Activated CD8-positive, alpha-beta T cell treated with anti-CD3 and anti-CD28 coated beads for 36 hours (primary cell): Measurements from ENCODE around the gene SAMD8. TPM values are rescaled to one million over a fixed set of nuclear protein-coding genes. Genes with fewer than 3 reads are reported as not detected.

Experiments used
- ATAC-seq: fragments of 200-7000 bp; cut with Tn5 transposase; one replicate; pipeline ENCODE4 v1.10.0; 2021; ENCODE audit warnings: mild to moderate bottlenecking, moderate library complexity
- CTCF ChIA-PET: fragments of 350-600 bp; sonication (Branson Sonifier 250); formaldehyde crosslinking; loops from one replicate; lab custom pipeline; 2021; ENCODE audit warnings: antibody characterized with exemption; lab: Charles Lee
- POLR2A ChIA-PET: fragments of 350-600 bp; sonication (Branson Sonifier 250); formaldehyde crosslinking; loops from one replicate; lab custom pipeline; 2021; ENCODE audit warnings: antibody characterized with exemption; lab: Charles Lee
- DNase-seq: peaks from one replicate; pipeline ENCODE4 v3.0.0-alpha.2; 2020
- H3K27ac Mint-ChIP-seq: one replicate; pipeline ENCODE4 v1.8.0; 2021; ENCODE audit warnings: mild to moderate bottlenecking, mixed read lengths
- H3K27me3 Mint-ChIP-seq: one replicate; pipeline ENCODE4 v1.8.0; 2021; ENCODE audit warnings: mixed read lengths
- H3K36me3 Mint-ChIP-seq: one replicate; pipeline ENCODE4 v1.8.0; 2021; ENCODE audit warnings: low read depth, mixed read lengths
- H3K4me1 Mint-ChIP-seq: one replicate; pipeline ENCODE4 v1.8.0; 2021; ENCODE audit warnings: low read depth, mixed read lengths
- H3K4me3 Mint-ChIP-seq: one replicate; pipeline ENCODE4 v1.8.0; 2021; ENCODE audit warnings: mild to moderate bottlenecking, moderate library complexity, mixed read lengths
- H3K9me3 Mint-ChIP-seq: one replicate; pipeline ENCODE4 v1.8.0; 2021; ENCODE audit warnings: mixed read lengths
- intact Hi-C: fragments of 100-400 bp; cut with micrococcal nuclease; formaldehyde crosslinking; loops from one replicate; pipeline ENCODE4 v1.10.0; 2022
- total RNA-seq, 2 experiments: library from RNA; stranded (reverse); gene quantifications; one replicate each; pipeline ENCODE4 v1.2.3, GENCODE V29; 2021
- TF ChIP-seq, protein P1 (sequence below): fragments of 200-600 bp; IDR thresholded peaks from one replicate; pipeline ENCODE4 v1.8.0; 2022; ENCODE audit warnings: antibody characterized with exemption, mild to moderate bottlenecking

SAMD8 gene
- total RNA-seq, 2 experiments from 2014 or later, result 21.9 to 23.7 TPM

DNA sequence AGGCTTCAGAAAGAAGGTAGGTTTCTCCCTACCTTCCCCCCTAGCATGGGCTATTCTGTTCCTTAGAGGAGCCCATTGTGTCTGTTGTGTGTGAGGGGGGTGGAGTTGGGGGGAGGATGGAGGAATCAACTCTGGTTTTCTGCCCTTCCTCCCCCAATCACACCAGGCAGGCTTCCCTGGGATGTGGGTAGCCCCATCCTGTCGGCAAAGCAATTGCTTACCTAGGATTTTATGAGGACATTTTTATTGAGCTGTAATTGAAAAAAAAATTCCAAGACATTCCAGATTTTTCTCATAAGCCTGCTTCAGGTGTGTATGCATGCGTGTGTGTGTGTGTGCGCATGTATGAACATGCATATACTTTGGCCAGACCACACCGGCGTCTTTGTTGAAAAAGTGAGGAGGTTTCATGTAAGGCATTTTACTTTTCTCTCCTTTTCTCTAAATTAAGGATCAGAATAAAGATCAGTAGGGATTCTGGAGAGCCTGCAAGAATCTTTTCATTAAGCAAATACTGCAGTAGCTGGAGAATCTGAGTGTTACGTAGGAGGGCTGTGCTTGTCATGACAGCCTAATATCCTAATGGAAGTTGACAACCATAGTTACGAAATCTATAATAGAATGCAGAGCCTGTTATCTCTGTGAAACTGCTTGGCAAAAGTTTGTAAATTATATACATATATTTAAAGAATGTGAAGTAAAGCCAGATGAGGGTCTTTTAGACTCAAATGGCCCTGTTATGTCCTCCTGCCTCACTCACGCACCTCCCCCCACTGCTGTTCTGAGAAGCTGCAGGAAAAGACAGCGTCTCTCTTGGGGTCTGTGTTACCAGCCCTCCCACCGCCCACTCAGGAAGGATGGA, 27.3 kb upstream of the SAMD8 start:
- no peaks in the 10 kb centered on the region for H3K9me3 Mint-ChIP-seq
- H3K4me3 Mint-ChIP-seq, result no peak overlapping the region
- H3K27ac Mint-ChIP-seq, result no peak overlapping the region
- POLR2A ChIA-PET, result interaction anchor here (0.7 kb wide), 1 partner anchor 33 kb away, joined by 3 read pairs; no protein-coding TSS in a partner anchor
- H3K36me3 Mint-ChIP-seq, result no peaks in the 10 kb centered on the region
- H3K27me3 Mint-ChIP-seq, result no peaks in the 10 kb centered on the region
- TF ChIP-seq, protein P1, sequence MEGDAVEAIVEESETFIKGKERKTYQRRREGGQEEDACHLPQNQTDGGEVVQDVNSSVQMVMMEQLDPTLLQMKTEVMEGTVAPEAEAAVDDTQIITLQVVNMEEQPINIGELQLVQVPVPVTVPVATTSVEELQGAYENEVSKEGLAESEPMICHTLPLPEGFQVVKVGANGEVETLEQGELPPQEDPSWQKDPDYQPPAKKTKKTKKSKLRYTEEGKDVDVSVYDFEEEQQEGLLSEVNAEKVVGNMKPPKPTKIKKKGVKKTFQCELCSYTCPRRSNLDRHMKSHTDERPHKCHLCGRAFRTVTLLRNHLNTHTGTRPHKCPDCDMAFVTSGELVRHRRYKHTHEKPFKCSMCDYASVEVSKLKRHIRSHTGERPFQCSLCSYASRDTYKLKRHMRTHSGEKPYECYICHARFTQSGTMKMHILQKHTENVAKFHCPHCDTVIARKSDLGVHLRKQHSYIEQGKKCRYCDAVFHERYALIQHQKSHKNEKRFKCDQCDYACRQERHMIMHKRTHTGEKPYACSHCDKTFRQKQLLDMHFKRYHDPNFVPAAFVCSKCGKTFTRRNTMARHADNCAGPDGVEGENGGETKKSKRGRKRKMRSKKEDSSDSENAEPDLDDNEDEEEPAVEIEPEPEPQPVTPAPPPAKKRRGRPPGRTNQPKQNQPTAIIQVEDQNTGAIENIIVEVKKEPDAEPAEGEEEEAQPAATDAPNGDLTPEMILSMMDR, result no peak
- H3K4me1 Mint-ChIP-seq, result no peaks in the 10 kb centered on the region
- ATAC-seq, result no peak
- intact Hi-C loops, result no loop called here
- CTCF ChIA-PET, result no interaction called here
- no peak for DNase-seq

DNA sequence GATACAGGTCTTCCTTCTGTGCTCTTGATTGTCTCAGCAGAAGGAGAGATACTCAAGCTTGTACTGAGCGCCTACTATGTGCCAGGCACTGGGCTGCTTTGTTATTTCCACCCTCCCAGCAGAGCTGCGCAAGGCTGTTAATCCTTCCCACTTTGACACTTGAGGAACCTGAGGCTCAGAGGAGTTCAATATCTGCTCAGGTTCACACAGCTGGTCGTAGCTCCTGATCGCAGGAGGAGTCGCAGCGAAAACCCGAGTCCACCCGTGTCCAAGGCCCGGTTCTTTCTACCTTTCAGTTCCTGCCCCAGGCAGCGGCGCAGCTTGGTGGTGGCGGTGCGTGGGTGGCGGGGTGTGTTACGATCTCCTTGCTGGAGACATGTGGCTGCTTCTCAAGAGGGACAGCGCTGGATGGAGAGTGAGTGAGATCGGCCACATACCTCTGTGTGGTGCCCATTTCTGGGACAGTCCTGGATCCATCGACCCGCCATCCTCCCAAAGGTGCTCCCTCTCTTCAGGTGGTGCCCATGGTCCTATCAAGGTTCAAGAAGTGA, 26.5 kb upstream of the SAMD8 start:
- Mint-ChIP-seq H3K36me3 (no peaks in the 10 kb centered on the region), H3K4me1 (no peaks in the 10 kb centered on the region), H3K27ac (no peak overlapping the region), H3K27me3 (no peaks in the 10 kb centered on the region), H3K9me3 (no peaks in the 10 kb centered on the region), H3K4me3 (no peak overlapping the region)
- TF ChIP-seq, protein P1, result no peak
- intact Hi-C loops, result no loop called here
- no peak for ATAC-seq
- POLR2A ChIA-PET, result no interaction called here
- CTCF ChIA-PET, result no interaction called here
- DNase-seq, result no peak

DNA sequence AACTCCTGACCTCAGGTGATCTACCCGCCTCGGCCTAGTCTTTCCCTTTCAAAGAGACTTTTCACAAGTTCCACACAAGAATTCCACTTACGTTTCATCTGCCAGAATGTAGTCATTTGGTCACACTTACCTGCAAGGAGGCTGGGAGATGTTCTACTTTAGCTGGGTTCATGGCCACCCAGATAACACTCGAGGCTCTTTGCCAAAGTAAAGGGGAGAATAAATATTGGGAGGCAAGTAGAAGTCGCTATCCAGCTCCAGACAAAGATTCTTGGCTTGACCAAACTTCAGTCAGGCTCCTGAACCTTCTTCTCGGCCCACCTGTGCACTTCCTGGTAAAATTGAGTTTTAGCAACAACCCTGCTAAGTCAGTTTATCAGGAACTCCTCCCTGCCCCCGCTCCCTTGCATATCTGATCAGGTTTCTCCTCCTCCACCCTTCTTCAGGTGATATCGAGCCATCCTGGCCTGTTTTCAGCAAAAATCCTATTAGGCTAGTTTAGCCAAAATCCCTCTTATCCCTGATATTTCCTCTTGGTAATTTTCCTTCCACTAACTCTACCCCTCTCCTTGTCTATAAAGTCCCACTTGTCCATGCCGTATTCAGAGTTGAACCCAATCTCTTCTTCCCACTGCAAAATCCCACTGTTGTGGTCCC, 25.1 kb upstream of the SAMD8 start:
- intact Hi-C loops, result no loop called here
- TF ChIP-seq, protein P1, result no peak
- no peaks in the 10 kb centered on the region for H3K36me3 Mint-ChIP-seq
- no peaks in the 10 kb centered on the region for H3K4me1 Mint-ChIP-seq
- DNase-seq (no peak), ATAC-seq (no peak)
- ChIA-PET POLR2A (no interaction called here), CTCF (no interaction called here)
- H3K27ac Mint-ChIP-seq, result no peak overlapping the region
- H3K9me3 Mint-ChIP-seq, result no peaks in the 10 kb centered on the region
- H3K4me3 Mint-ChIP-seq, result no peak overlapping the region
- no peaks in the 10 kb centered on the region for H3K27me3 Mint-ChIP-seq

DNA sequence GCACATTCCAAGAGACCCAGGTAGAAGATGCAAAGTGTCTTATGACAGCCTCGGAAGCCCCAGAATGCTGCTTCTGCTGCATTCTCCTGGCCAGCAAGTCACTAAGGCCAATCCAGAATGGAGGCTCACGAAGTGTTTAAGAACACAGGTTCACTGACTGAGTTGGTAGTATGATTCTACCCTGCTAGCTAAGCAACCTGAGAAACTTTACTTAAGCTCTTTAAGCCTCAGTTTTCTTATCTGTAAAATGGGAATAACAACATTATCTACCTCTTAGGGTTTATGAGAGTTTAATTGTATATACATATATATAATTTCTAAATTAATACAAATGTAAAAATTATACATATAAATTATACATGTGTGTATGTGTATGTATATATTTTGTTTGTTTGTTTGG, 22.8 kb upstream of the SAMD8 start:
- POLR2A ChIA-PET, result no interaction called here
- Mint-ChIP-seq H3K4me1 (no peaks in the 10 kb centered on the region), H3K36me3 (no peaks in the 10 kb centered on the region), H3K9me3 (no peaks in the 10 kb centered on the region), H3K27ac (no peak overlapping the region), H3K4me3 (no peak overlapping the region), H3K27me3 (no peaks in the 10 kb centered on the region)
- DNase-seq (no peak), ATAC-seq (no peak)
- CTCF ChIA-PET, result no interaction called here
- intact Hi-C loops, result no loop called here
- TF ChIP-seq, protein P1, result no peak

DNA sequence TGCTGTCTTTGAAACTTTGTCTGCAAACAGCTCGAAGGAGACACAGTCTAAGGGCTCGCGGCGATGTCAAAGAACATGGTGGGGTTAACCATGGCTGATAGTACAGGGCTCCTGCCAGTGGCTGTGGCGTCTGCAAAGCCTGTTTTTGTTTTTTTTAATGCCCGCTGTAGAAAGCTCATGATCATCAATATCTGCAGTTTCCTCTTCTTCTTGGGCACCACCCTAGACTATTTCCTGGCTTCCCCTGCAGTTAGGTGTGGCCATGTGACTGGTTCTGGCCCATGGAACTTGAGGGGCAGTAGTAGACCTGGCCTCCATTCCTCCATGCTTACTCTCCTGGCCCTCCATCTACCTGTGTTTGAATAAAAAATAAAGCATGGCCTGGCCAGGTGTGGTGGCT, 21.8 kb upstream of the SAMD8 start:
- CTCF ChIA-PET, result interaction anchor here (1.5 kb wide), 1 partner anchor 9 kb away, joined by 4 read pairs; no protein-coding TSS in a partner anchor
- no peaks in the 10 kb centered on the region for H3K9me3 Mint-ChIP-seq
- TF ChIP-seq, protein P1, result no peak
- no peaks in the 10 kb centered on the region for H3K27me3 Mint-ChIP-seq
- no peaks in the 10 kb centered on the region for H3K4me1 Mint-ChIP-seq
- ATAC-seq (no peak), DNase-seq (no peak)
- intact Hi-C loops, result loop anchor here (10.0 kb wide), 1 partner anchor 345 kb away; no protein-coding TSS in a partner anchor
- H3K4me3 Mint-ChIP-seq, result no peak overlapping the region
- POLR2A ChIA-PET, result no interaction called here
- H3K27ac Mint-ChIP-seq, result no peak overlapping the region
- H3K36me3 Mint-ChIP-seq, result no peaks in the 10 kb centered on the region
